HCT116 (cell line): Measurements from ENCODE around the gene SORCS2. TPM values are rescaled to one million over a fixed set of nuclear protein-coding genes. Genes with fewer than 3 reads are reported as not detected.
A peak's percentile ranks its signal among the peaks of the same experiment; 100 is the strongest.

Source experiments
- ATAC-seq: fragments of 200-7000 bp; cut with Tn5 transposase; 2 replicates; pipeline ENCODE4 v1.9.1; 2020; ENCODE audit warnings: mild to moderate bottlenecking, moderate library complexity
- BruUV-seq: library from RNA; stranded (reverse); fragments of 400-500 nt; replicated peaks from 2 replicates; lab custom pipeline; 2021; lab: Mats Ljungman, UMichigan
- CTCF ChIA-PET: fragments of 300-600 bp; sonication (Branson Sonifier 250); formaldehyde crosslinking; loops from one replicate; lab custom pipeline; 2021; ENCODE audit warnings: antibody characterized with exemption; lab: Charles Lee
- POLR2A ChIA-PET: fragments of 300-600, 350-600 bp; sonication (Branson Sonifier 250); formaldehyde crosslinking; loops from one replicate; lab custom pipeline; 2021; ENCODE audit warnings: antibody characterized with exemption; lab: Charles Lee
- RAD21 ChIA-PET, 2 experiments: fragments of 300-600 bp; sonication (Branson Sonifier 250); formaldehyde crosslinking; loops; one replicate each; lab custom pipeline; 2023; ENCODE audit warnings: low total read pairs in 2 of 2; ENCODE audit not compliant: uncharacterized antibody in 2 of 2, unreplicated experiment in 2 of 2, low non-redundant PET in 1 of 2; lab: Charles Lee
- DNase-seq: peaks from one replicate; pipeline ENCODE4 v3.0.0-alpha.2; 2010; ENCODE audit warnings: low read depth, low spot score
- H2AFZ ChIP-seq: fragments of 200-600 bp; shearing (Covaris generic), sonication (generic); 2 replicates; pipeline ENCODE4 v1.6.1; 2017; ENCODE audit warnings: low read depth, mixed run types, mixed read lengths, antibody characterized with exemption, low read length; ENCODE audit not compliant: poor library complexity, severe bottlenecking
- H3K27ac ChIP-seq: 2 replicates; pipeline ENCODE4 v1.5.1; 2012; ENCODE audit warnings: low read depth, low read length
- H3K27me3 ChIP-seq: fragments of 200-600 bp; sonication (generic); 2 replicates; pipeline ENCODE4 v1.6.1; 2016; ENCODE audit warnings: mixed run types, low read length, mixed read lengths; ENCODE audit not compliant: insufficient read depth
- H3K36me3 ChIP-seq, 2 experiments: fragments of 200-500 bp in 1 of 2; fragments of 200-600 bp in 1 of 2; sonication (Bioruptor generic) in 1 of 2; sonication (generic) in 1 of 2; 2 replicates each; pipeline versions ENCODE4 v1.5.1 to v1.6.1; 2014 to 2016; ENCODE audit warnings: low read length in 2 of 2, inconsistent platforms in 1 of 2, mixed read lengths in 1 of 2, mixed run types in 1 of 2; ENCODE audit not compliant: insufficient read depth in 2 of 2, control insufficient read depth in 1 of 2
- H3K4me1 ChIP-seq, 2 experiments: fragments of 200-600 bp in 1 of 2; sonication (generic) in 1 of 2; 2 replicates each; pipeline versions ENCODE4 v1.5.1 to v1.6.1; 2012 to 2017; ENCODE audit warnings: low read length in 2 of 2, inconsistent platforms in 1 of 2, mild to moderate bottlenecking in 1 of 2, mixed read lengths in 1 of 2, mixed run types in 1 of 2, moderate library complexity in 1 of 2; ENCODE audit not compliant: insufficient read depth in 2 of 2, control insufficient read depth in 1 of 2
- H3K4me2 ChIP-seq: fragments of 200-600 bp; sonication (generic); 2 replicates; pipeline ENCODE4 v1.6.1; 2017; ENCODE audit warnings: mixed run types, low read length, mixed read lengths
- H3K4me3 ChIP-seq, 2 experiments: fragments of 200-600 bp in 1 of 2; sonication (generic) in 1 of 2; replicated peaks in 1 of 2; 2 replicates each; pipeline ENCODE4 v1.5.1; 2011 to 2016; ENCODE audit warnings: low read length in 2 of 2, control low read depth in 1 of 2, low read depth in 1 of 2, mild to moderate bottlenecking in 1 of 2, mixed read lengths in 1 of 2, mixed run types in 1 of 2
- H3K79me2 ChIP-seq: fragments of 200-600 bp; sonication (generic); 2 replicates; pipeline ENCODE4 v1.6.1; 2017; ENCODE audit warnings: mild to moderate bottlenecking, mixed run types, low read length, moderate library complexity, mixed read lengths; ENCODE audit not compliant: insufficient read depth
- H3K9ac ChIP-seq: fragments of 200-600 bp; sonication (generic); 2 replicates; pipeline ENCODE4 v1.6.1; 2016; ENCODE audit warnings: low read length, mixed read lengths
- H3K9me2 ChIP-seq: fragments of 200-600 bp; sonication (generic), shearing (Covaris generic); 2 replicates; pipeline ENCODE4 v1.6.1; 2017; ENCODE audit warnings: mixed run types, mild to moderate bottlenecking, moderate library complexity; ENCODE audit not compliant: insufficient read depth
- H3K9me3 ChIP-seq, 2 experiments: fragments of 200-500 bp in 1 of 2; fragments of 200-600 bp in 1 of 2; sonication (Bioruptor generic) in 1 of 2; sonication (generic) in 1 of 2; 2 replicates each; pipeline ENCODE4 v1.6.1; 2014 to 2017; ENCODE audit warnings: low read length in 2 of 2, mixed read lengths in 2 of 2, inconsistent platforms in 1 of 2, low read depth in 1 of 2, mild to moderate bottlenecking in 1 of 2, mixed run types in 1 of 2, moderate library complexity in 1 of 2; ENCODE audit not compliant: control insufficient read depth in 1 of 2, insufficient read depth in 1 of 2
- H4K20me1 ChIP-seq: fragments of 200-600 bp; sonication (generic), shearing (Covaris generic); 2 replicates; pipeline ENCODE4 v1.6.1; 2017; ENCODE audit warnings: mixed run types, mild to moderate bottlenecking, moderate library complexity; ENCODE audit not compliant: insufficient read depth
- CBX3 ChIP-seq: IDR thresholded peaks from 2 replicates; pipeline ENCODE4 v1.6.1; 2012; ENCODE audit warnings: low read depth
- CEBPB ChIP-seq: IDR thresholded peaks from 2 replicates; pipeline ENCODE4 v1.6.1; 2012; ENCODE audit warnings: low read depth
- CTCF ChIP-seq, 3 experiments: fragments of 200-600 bp in 1 of 3; sonication (generic) in 1 of 3; IDR thresholded peaks in 2 of 3; conservative IDR thresholded peaks in 1 of 3; 2 replicates each; pipeline ENCODE4 v1.5.1; 2012 to 2017; ENCODE audit warnings: low read depth in 2 of 3, low read length in 2 of 3, antibody characterized with exemption in 1 of 3, borderline replicate concordance in 1 of 3, control low read depth in 1 of 3, mild to moderate bottlenecking in 1 of 3, mixed read lengths in 1 of 3, mixed run types in 1 of 3, moderate library complexity in 1 of 3; ENCODE audit not compliant: insufficient read depth in 1 of 3
- EZH2 ChIP-seq: fragments of 200-600 bp; sonication (generic); IDR thresholded peaks from 2 replicates; pipeline ENCODE4 v1.6.1; 2017; ENCODE audit warnings: antibody characterized with exemption, mixed run types
- EZH2phosphoT487 ChIP-seq: fragments of 200-600 bp; IDR thresholded peaks from 2 replicates; pipeline ENCODE4 v1.6.1; 2018; ENCODE audit warnings: antibody characterized with exemption, borderline replicate concordance
- FOSL1 ChIP-seq: IDR thresholded peaks from 2 replicates; pipeline ENCODE4 v1.6.1; 2012; ENCODE audit warnings: low read depth
- JUND ChIP-seq: IDR thresholded peaks from 2 replicates; pipeline ENCODE4 v1.6.1; 2012
- MAX ChIP-seq: IDR thresholded peaks from 2 replicates; pipeline ENCODE4 v1.6.1; 2012
- POLR2AphosphoS5 ChIP-seq: IDR thresholded peaks from 2 replicates; pipeline ENCODE4 v1.6.1; 2011; ENCODE audit warnings: mild to moderate bottlenecking, low read depth, low read length, moderate library complexity
- REST ChIP-seq: IDR thresholded peaks from 2 replicates; pipeline ENCODE4 v1.6.1; 2012; ENCODE audit warnings: low read depth
- SP1 ChIP-seq: IDR thresholded peaks from 2 replicates; pipeline ENCODE4 v1.6.1; 2012; ENCODE audit warnings: low read depth
- YY1 ChIP-seq: IDR thresholded peaks from 2 replicates; pipeline ENCODE4 v1.6.1; 2011; ENCODE audit warnings: low read length, low read depth, moderate library complexity, mild to moderate bottlenecking; ENCODE audit not compliant: insufficient replicate concordance; ENCODE audit errors: extremely low read depth
- ZBTB33 ChIP-seq: IDR thresholded peaks from 2 replicates; pipeline ENCODE4 v1.6.1; 2011; ENCODE audit warnings: mild to moderate bottlenecking, low read length, moderate library complexity; ENCODE audit not compliant: insufficient replicate concordance; ENCODE audit errors: extremely low read depth
- ZFX ChIP-seq: fragments of 450-650 bp; IDR thresholded peaks from 2 replicates; pipeline ENCODE4 v1.6.1; 2017
- ZNF274 ChIP-seq: fragments of 200-500 bp; sonication (Bioruptor generic); IDR thresholded peaks from 2 replicates; pipeline ENCODE4 v1.6.1; 2014; ENCODE audit warnings: mild to moderate bottlenecking, low read depth, low read length, inconsistent platforms
- intact Hi-C: fragments of 100-400 bp; cut with micrococcal nuclease; formaldehyde crosslinking; loops from 2 replicates; pipeline ENCODE4 v1.10.0; 2022
- total RNA-seq: library from RNA; stranded (reverse); gene quantifications from one replicate; pipeline ENCODE4 v1.2.1, GENCODE V29; 2021; ENCODE audit not compliant: unreplicated experiment

SORCS2 gene
- total RNA-seq, 1 experiment from 2014 or later: 0.37 TPM

- Histone ChIP-seq H3K4me2 (no peak overlapping the region), H3K9ac (no peak overlapping the region), H3K79me2 (no peaks in the 10 kb centered on the region), H3K4me1 (peaks cover 0 to 12% of the 10 kb centered on the region in 2 experiments; a peak in 2 of 4 replicates), H3K36me3 (no peaks in the 10 kb centered on the region), H2AFZ (no peak overlapping the region), H4K20me1 (no peaks in the 10 kb centered on the region), H3K27me3 (no peaks in the 10 kb centered on the region), H3K9me2 (no peaks in the 10 kb centered on the region), H3K4me3 (no peak overlapping the region), H3K27ac (no peak overlapping the region), H3K9me3 (no peaks in the 10 kb centered on the region)
- DNase-seq (no peak), ATAC-seq (0 out of 2 replicates have a peak, but pooled peaks have one; percentile 39)
- BruUV-seq: no TSS peak
- intact Hi-C loops: no loop called here
- POLR2A ChIA-PET: no interaction called here
- TF ChIP-seq JUND: no peak
- no peak for TF ChIP-seq POLR2AphosphoS5
- no peak for TF ChIP-seq CEBPB
- TF ChIP-seq YY1: no peak
- TF ChIP-seq REST: no peak
- no peak for TF ChIP-seq FOSL1
- TF ChIP-seq SP1: no peak
- no peak for TF ChIP-seq EZH2
- no peak for TF ChIP-seq ZFX
- TF ChIP-seq ZBTB33: no peak
- TF ChIP-seq EZH2phosphoT487: no peak
- TF ChIP-seq CTCF (IDR thresholded peaks at IDR 0.05 in 2 of 3, conservative IDR thresholded peaks at IDR 0.05 in 1 of 3; ENCODE audit: borderline replicate concordance in 1 of 3, insufficient read depth in 1 of 3, low read depth in 2 of 3, low read length in 2 of 3): no peak
- no peak for TF ChIP-seq ZNF274
- TF ChIP-seq MAX: no peak
- no peak for TF ChIP-seq CBX3
- CTCF ChIA-PET: no interaction called here
- RAD21 ChIA-PET: no interaction called here
These were observed 46.1 kb upstream of the SORCS2 start for GRCh38 chr4:7146059-7146785.
